Measurements from ENCODE around the gene PI4KA.
"Not testable (repeated sequence)": the region's sequence is repeated elsewhere in the genome, so short reads cannot be mapped to it uniquely, and the experiment has no call there.

Gene PI4KA

DNA sequence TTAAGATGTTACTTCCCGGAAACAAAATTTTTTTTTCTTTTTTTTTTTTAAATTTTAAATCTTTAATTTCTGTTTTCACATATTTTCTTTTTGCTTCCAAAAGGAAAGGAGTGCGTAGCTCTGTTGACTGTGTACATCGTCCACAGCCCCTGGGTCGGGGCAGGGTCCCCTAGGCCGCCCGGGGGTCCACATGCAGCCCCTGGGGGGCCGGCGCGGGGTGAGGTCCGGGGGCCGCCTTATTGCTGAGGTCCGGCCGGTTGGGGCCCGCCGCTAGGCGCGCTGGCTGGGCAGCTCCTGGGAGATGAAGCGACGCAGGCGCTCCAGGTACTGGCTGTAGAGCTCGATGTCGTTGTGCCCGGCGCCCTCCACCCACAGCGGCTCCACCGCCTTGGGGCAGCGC lies 191.1 kb downstream of the PI4KA start:
- H3K27ac ChIP-seq: not testable (repeated sequence)

DNA sequence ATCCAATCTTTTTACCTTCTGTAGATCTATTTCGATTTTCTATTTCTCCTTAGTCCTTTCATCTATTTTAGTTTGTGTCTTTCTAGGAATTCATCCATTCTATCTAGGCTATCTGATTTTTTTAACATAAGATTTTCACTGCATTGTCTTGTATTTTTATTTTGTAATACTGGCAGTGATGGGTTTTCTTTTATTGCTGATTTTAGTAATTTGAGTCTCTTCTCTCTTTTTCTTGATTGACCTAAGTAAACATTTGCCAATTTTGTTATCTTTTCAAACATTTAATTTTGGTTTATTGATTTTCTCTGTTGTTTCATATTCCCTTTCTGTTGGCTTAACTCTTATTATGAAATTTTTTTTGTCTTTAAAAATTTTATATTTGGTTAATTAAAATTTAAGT lies 192.1 kb downstream of the PI4KA start:
- TF ChIP-seq, protein P1, sequence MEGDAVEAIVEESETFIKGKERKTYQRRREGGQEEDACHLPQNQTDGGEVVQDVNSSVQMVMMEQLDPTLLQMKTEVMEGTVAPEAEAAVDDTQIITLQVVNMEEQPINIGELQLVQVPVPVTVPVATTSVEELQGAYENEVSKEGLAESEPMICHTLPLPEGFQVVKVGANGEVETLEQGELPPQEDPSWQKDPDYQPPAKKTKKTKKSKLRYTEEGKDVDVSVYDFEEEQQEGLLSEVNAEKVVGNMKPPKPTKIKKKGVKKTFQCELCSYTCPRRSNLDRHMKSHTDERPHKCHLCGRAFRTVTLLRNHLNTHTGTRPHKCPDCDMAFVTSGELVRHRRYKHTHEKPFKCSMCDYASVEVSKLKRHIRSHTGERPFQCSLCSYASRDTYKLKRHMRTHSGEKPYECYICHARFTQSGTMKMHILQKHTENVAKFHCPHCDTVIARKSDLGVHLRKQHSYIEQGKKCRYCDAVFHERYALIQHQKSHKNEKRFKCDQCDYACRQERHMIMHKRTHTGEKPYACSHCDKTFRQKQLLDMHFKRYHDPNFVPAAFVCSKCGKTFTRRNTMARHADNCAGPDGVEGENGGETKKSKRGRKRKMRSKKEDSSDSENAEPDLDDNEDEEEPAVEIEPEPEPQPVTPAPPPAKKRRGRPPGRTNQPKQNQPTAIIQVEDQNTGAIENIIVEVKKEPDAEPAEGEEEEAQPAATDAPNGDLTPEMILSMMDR (conservative IDR thresholded peaks at IDR 0.05): no peak
- TF ChIP-seq ZFX (IDR thresholded peaks at IDR 0.05): no peak
- H3K27ac ChIP-seq: no peak overlapping the region

DNA sequence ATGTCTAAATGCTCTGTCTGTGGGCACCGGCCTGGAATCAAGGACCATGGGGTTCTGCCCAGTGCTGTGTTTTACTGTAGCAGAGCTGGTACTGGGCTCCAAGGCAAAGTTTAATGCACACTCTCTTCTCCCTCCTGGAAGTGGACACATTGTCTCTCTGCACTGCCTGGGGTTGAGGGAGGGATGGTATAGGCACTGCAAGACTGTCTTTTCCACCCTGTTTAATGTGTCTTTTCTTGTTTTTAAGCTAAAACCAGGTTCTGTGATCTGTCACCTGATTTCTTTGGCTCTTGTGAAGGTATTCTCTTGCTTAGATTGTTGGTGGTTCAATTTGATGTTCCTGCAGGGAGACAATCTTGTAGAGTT lies 194.0 kb downstream of the PI4KA start:
- TF ChIP-seq, protein P1 (conservative IDR thresholded peaks at IDR 0.05): no peak
- no peak for TF ChIP-seq ZFX (IDR thresholded peaks at IDR 0.05)

DNA sequence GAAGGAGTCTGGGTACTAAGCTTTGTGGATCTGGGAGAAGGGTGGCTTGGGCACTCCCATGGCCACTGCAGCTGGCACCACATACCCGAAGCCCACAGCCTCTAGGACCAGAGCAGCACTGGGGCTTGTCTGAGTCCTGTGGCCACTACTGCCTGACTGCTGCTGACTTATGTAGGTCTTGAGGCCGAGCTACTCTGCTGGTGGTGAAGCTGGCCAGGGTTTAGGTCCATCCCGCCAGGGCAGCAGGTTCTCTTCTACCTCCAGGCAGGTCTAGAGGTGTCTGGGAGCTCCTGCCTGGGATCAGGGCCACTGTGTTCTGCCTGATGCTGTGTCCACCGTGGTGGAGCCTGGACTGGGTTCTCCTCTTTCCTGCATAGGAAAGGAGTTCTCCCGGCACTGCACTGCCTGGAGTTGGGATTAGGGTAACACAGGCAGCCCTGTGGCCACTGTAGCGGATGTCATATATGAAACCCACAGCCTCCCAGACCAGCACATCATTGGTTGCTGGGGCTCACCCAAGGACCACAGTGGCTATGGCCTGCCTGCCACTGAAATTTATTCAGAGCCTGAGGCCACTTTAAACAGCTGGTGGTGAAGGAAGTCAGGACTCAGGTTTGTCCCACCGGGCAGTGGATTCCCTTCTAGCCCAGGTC lies 194.5 kb downstream of the PI4KA start:
- TF ChIP-seq, protein P1 (conservative IDR thresholded peaks at IDR 0.05): no peak
- TF ChIP-seq ZFX (IDR thresholded peaks at IDR 0.05): no peak
- H3K27ac ChIP-seq: no peak overlapping the region

More for the DNA sequence above, 194.0 kb downstream of the PI4KA start:
- H3K27ac ChIP-seq: no peak overlapping the region

DNA sequence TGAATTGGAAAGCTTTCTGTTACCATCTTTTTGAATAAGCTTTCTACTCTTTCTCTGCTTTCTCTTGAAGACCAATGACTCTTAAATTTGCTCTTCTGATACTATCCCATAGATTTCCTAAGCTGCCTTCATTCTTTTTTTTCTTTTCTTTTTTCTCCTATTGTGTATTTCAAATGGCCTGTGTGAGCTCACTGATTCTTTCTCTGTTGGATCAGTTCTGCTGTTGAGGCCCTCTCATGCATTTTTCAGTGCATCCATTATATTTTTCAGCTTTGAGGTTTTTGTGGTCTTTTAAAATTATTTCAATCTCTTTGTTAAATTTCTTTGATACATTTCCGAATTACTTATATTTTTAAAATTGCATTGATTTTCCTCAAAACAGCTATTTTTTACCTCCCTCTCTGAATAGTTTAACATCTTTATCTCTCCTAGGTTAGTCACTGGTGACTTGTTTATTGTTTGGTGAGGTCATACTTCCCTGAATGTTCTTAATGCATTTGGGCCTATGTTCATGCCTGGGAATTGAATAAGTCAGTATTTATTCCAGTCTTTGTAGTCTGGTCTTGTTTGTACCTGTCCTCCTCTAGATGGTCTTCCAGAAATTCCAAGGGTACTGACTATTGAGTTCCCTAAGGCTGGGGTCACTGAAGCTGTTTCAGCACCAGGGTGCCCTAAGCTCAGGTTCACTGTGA lies 195.3 kb downstream of the PI4KA start:
- no peak overlapping the region for H3K27ac ChIP-seq
- no peak for TF ChIP-seq ZFX (IDR thresholded peaks at IDR 0.05)
- TF ChIP-seq, protein P1 (conservative IDR thresholded peaks at IDR 0.05): no peak

DNA sequence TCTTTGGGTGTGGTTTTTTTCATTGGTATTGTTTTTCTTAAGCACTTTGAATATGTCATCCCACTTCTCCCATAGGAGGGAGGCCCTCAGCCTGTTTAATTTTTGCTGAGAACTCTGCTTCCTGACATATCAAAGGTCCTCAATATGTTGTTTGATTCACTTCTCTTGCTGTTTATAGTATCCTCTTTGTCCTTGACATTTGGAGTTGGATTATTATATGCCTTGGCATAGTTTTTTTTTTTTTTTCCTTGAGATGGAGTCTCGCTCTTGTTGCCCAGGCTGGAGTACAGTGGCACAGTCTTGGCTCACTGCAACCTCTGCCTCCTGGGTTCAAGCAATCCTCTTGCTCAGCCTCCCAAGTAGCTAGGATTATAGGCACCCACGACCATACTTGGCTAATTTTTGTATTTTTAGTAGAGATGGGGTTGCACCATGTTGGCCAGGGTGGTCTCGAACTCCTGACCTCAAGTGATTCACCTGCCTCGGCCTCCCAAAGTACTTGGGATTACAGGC lies 196.0 kb downstream of the PI4KA start:
- not testable (repeated sequence) for H3K27ac ChIP-seq

DNA sequence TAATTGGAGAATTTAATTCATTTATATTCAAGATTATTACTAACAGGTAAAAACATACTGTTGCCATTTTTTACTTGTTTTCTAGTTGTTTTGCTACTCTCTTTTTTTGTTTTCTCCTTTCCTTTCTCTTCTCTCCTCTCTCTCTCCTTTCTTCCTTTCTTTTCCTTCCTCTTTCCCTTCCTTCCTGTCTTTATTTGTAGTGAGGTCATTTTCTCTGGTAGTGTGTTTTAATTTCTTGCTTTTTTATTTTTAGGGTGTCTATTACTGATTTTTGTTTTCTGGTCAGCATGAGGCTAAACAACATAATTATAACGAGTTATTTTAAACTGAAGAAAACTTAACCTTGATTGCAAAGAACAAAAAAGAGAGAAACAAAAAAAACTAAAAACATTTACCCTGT lies 197.1 kb downstream of the PI4KA start:
- no peak for TF ChIP-seq ZFX (IDR thresholded peaks at IDR 0.05)
- TF ChIP-seq, protein P1 (conservative IDR thresholded peaks at IDR 0.05): no peak
- H3K27ac ChIP-seq: no peak overlapping the region

DNA sequence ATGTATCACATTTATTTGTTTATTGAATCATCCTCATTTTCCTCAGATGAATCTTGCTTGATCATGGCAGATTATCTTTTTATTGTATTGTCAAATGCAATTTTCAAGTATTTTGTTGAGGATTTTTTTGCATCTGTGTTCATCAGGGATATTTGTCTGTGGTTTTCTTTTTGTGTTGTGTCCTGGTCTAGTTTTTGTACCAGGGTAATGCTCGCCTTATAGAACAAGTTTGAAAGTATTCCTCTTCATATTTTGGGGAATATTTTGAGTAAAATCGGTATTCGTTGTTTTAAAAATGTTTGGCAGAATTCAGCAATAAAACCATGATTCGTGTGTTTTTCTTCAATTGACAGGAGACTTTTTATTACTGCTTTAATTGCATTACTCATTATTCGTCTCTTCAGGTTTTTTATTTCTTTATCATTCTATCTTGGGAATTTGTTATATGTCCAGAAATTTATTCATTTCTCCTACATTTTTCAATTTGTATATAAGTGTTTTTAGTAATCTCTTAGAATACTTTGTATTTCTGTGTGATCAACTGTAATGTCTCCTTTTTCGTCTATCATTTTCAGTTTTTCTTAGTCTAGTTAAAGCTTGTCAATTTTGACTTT lies 198.1 kb downstream of the PI4KA start:
- no peak overlapping the region for H3K27ac ChIP-seq
- no peak for TF ChIP-seq ZFX (IDR thresholded peaks at IDR 0.05)

DNA sequence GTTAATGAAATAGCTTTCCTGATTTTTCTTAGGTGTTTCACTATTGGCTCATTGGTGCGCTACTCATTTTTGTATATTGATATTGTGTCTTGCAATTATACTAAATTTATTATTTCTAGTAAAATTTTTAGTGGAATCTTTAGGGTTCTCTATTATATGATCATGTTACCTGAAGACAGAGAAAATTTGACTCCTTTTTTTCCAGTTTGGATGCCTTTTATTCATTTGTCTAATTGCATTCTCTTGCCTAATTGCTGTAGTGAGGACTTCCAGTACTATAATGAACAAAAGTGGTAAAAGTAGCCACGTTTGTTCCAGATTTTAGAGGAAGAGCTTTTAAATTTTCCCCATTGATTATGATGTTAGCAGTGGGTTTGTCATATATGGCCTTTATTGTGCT lies 198.7 kb downstream of the PI4KA start:
- H3K27ac ChIP-seq: no peak overlapping the region
- TF ChIP-seq, protein P1 (conservative IDR thresholded peaks at IDR 0.05): no peak
- TF ChIP-seq ZFX (IDR thresholded peaks at IDR 0.05): no peak

Data from C4-2B (cell line).